OCI-LY3 (cell line): ENCODE results near the gene MRPL28.
"Not testable (repeated sequence)": the region's sequence is repeated elsewhere in the genome, so short reads cannot be mapped to it uniquely, and the experiment has no call there.

Source experiments
- H2AFZ ChIP-seq: fragments of 200-600, 300-600 bp; shearing (Covaris generic); 2 replicates; pipeline ENCODE4 v1.6.0; 2014; ENCODE audit warnings: antibody characterized with exemption, low read depth, low read length
- H3K27ac ChIP-seq: fragments of 200-600, 300-600 bp; sonication (generic); 2 replicates; pipeline ENCODE4 v1.5.1; 2014; ENCODE audit warnings: mild to moderate bottlenecking, low read length, moderate library complexity, mixed read lengths
- H3K27me3 ChIP-seq: fragments of 200-600, 300-600 bp; sonication (generic); 2 replicates; pipeline ENCODE4 v1.6.1; 2014; ENCODE audit warnings: low read depth, low read length, mixed read lengths
- H3K36me3 ChIP-seq: fragments of 200-600, 300-600 bp; sonication (generic); replicated peaks from 2 replicates; pipeline ENCODE3; 2014; ENCODE audit warnings: low read depth, low read length, mixed read lengths
- H3K4me1 ChIP-seq: fragments of 300-600, 200-600 bp; sonication (generic); 2 replicates; pipeline ENCODE4 v1.6.1; 2014; ENCODE audit warnings: low read length, mixed read lengths
- H3K4me2 ChIP-seq: fragments of 200-600, 300-600 bp; sonication (generic); 2 replicates; pipeline ENCODE4 v1.6.1; 2014; ENCODE audit warnings: low read length, mixed read lengths
- H3K4me3 ChIP-seq: fragments of 300-600, 200-600 bp; sonication (generic); 2 replicates; pipeline ENCODE4 v1.5.1; 2014; ENCODE audit warnings: antibody characterized with exemption, mild to moderate bottlenecking, low read length, moderate library complexity
- H3K79me2 ChIP-seq: fragments of 300-600, 200-600 bp; shearing (Covaris generic); 2 replicates; pipeline ENCODE4 v1.6.1; 2014; ENCODE audit warnings: mild to moderate bottlenecking, low read length, mixed read lengths
- H3K9ac ChIP-seq: fragments of 300-600, 200-600 bp; shearing (Covaris generic); 2 replicates; pipeline ENCODE4 v1.6.0; 2014; ENCODE audit warnings: mild to moderate bottlenecking, low read length, moderate library complexity
- H3K9me3 ChIP-seq: fragments of 200-600, 300-600 bp; shearing (Covaris generic); 2 replicates; pipeline ENCODE4 v1.6.1; 2014; ENCODE audit warnings: low read length, mixed read lengths; ENCODE audit not compliant: insufficient read depth
- H4K20me1 ChIP-seq: fragments of 200-600, 300-600 bp; sonication (generic); 2 replicates; pipeline ENCODE4 v1.6.1; 2016; ENCODE audit warnings: low read length, mixed read lengths; ENCODE audit not compliant: insufficient read depth
- EZH2phosphoT487 ChIP-seq: fragments of 200-600 bp; shearing (Covaris generic); IDR thresholded peaks from 2 replicates; pipeline ENCODE4 v1.6.1; 2018; ENCODE audit warnings: antibody characterized with exemption, mixed run types, low read depth
- TF ChIP-seq, protein P1 (sequence below): fragments of 200-600, 300-600 bp; sonication (generic); IDR thresholded peaks from 2 replicates; pipeline ENCODE4 v1.5.1; 2014; ENCODE audit warnings: antibody characterized with exemption, low read length, low read depth

The MRPL28 gene

DNA sequence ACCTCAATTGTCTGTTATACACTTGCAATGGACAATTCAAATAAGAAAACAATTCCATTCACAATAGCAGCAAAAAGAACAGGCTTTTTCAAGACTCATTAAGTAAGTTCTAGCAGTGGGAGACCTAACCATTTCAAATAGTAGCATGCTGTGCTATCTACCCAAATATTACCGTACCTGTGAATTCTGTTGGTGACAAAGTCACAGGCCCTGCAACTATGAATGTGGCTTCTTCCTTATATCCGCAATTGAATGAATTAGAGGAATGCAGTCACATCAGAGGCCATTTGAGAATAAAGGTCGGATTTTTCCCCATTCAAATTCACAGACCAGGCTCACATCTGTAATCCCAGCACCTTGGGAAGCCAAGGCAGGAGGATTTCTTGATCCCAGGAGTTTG lies 25.9 kb upstream of the MRPL28 start:
- peaks cover 33% of the 10 kb centered on the region for H3K4me1 ChIP-seq
- H3K79me2 ChIP-seq: peaks cover 23% of the 10 kb centered on the region
- peak overlapping the region; percentile 47 for H3K27ac ChIP-seq
- TF ChIP-seq EZH2phosphoT487: no peak
- TF ChIP-seq, protein P1, sequence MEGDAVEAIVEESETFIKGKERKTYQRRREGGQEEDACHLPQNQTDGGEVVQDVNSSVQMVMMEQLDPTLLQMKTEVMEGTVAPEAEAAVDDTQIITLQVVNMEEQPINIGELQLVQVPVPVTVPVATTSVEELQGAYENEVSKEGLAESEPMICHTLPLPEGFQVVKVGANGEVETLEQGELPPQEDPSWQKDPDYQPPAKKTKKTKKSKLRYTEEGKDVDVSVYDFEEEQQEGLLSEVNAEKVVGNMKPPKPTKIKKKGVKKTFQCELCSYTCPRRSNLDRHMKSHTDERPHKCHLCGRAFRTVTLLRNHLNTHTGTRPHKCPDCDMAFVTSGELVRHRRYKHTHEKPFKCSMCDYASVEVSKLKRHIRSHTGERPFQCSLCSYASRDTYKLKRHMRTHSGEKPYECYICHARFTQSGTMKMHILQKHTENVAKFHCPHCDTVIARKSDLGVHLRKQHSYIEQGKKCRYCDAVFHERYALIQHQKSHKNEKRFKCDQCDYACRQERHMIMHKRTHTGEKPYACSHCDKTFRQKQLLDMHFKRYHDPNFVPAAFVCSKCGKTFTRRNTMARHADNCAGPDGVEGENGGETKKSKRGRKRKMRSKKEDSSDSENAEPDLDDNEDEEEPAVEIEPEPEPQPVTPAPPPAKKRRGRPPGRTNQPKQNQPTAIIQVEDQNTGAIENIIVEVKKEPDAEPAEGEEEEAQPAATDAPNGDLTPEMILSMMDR: no peak
- peaks cover 4% of the 10 kb centered on the region; the same call in 1 of the 2 replicates for H4K20me1 ChIP-seq
- H3K27me3 ChIP-seq: no peaks in the 10 kb centered on the region
- peak overlapping the region; percentile 85 for H3K4me3 ChIP-seq
- peaks cover 6% of the 10 kb centered on the region for H3K36me3 ChIP-seq
- H2AFZ ChIP-seq: peak overlapping the region; percentile 84
- H3K4me2 ChIP-seq: peak overlapping the region; percentile 92
- H3K9me3 ChIP-seq: no peaks in the 10 kb centered on the region
- H3K9ac ChIP-seq: peak overlapping the region; percentile 83

DNA sequence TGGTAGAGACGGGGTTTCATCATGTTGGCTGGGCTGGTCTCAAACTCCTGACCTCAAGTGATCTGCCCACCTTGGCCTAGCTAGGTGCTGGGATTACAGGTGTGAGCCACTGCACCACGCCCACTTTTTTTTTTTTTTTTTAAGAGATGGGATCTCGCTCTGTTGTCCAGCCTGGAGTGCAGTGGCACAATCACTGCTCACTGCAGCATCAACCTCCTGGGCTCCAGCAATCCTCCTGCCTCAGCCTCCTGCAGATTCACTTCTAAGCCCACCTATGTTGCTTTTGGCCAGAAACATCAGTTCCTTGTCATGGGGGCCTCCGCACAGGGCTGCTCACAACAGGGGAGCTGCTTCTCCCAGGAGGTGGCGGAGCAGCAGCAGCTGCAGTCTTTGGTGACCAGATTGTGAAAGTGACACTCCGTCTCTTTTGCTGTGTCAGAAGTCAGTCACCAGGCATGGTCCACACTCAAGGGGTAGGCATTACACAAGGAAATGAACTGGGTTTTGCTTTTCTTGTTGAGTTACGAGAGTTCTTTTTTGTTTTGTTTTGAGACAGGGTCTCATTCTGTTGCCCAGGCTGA lies 22.2 kb upstream of the MRPL28 start:
- Histone ChIP-seq H3K27ac (no peak overlapping the region), H3K9ac (no peak overlapping the region), H3K79me2 (peaks cover 11% of the 10 kb centered on the region; the same call in 1 of the 2 replicates), H3K4me3 (no peak overlapping the region), H3K9me3 (no peaks in the 10 kb centered on the region), H4K20me1 (no peaks in the 10 kb centered on the region), H3K4me1 (peaks cover 12% of the 10 kb centered on the region), H3K36me3 (no peaks in the 10 kb centered on the region), H2AFZ (no peak overlapping the region), H3K27me3 (no peaks in the 10 kb centered on the region), H3K4me2 (no peak overlapping the region)
- TF ChIP-seq, protein P1: no peak
- TF ChIP-seq EZH2phosphoT487: no peak

DNA sequence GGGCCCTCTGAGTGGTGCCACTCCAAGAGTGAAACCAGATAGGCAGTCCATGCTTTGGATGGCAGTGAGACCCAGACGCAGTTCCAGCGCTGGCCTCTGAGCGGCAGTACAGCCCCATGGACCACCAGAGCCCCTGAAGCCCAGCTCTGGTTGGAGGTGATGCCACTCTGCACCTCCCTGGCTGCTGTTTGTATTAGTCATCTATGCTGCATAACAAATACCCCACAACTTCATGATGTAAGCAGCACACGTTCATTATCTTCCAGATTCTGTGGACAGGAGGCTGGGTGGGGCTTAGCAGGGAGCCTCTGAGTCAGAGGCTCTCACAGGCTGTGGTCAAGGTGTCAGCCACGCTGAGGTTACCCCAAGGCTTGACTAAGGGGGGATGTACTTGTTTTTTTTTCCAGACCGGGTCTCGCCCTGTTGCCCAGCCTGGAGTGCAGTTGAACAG lies 21.6 kb upstream of the MRPL28 start:
- Histone ChIP-seq H3K79me2 (peaks cover 7% of the 10 kb centered on the region; the same call in 1 of the 2 replicates), H3K4me2 (no peak overlapping the region), H3K4me1 (peaks cover 12% of the 10 kb centered on the region), H3K36me3 (no peaks in the 10 kb centered on the region), H2AFZ (no peak overlapping the region), H3K9me3 (no peaks in the 10 kb centered on the region), H3K4me3 (no peak overlapping the region), H3K9ac (no peak overlapping the region), H4K20me1 (no peaks in the 10 kb centered on the region), H3K27me3 (no peaks in the 10 kb centered on the region), H3K27ac (no peak overlapping the region)
- TF ChIP-seq, protein P1: peak; percentile 79
- TF ChIP-seq EZH2phosphoT487: no peak

DNA sequence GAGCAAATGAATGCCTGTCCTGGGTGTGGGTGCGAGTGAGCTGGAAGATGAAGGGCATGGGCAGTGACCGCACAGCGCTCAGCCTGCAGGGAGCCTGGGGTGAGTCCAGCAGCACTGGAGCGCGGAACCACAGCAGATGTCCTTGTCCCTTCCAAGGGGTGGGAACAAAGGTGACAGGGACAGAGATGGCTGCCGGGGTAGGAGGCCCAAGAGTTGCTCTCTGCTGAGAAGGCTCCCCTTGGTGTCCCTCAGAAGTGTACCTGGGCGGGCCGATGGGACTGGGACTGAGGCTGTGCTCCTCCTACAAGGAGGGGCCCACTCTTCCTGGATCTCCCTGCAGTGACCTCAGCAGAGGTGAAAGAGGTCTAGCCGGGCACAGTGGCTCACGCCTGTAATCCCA lies 19.0 kb upstream of the MRPL28 start:
- H3K27ac ChIP-seq: no peak overlapping the region
- H3K4me3 ChIP-seq: no peak overlapping the region
- H2AFZ ChIP-seq: no peak overlapping the region
- H3K36me3 ChIP-seq: no peaks in the 10 kb centered on the region
- no peaks in the 10 kb centered on the region for H4K20me1 ChIP-seq
- no peaks in the 10 kb centered on the region for H3K27me3 ChIP-seq
- H3K9ac ChIP-seq: no peak overlapping the region
- TF ChIP-seq EZH2phosphoT487: no peak
- TF ChIP-seq, protein P1: no peak
- no peaks in the 10 kb centered on the region for H3K4me1 ChIP-seq
- H3K4me2 ChIP-seq: no peak overlapping the region
- no peaks in the 10 kb centered on the region for H3K9me3 ChIP-seq
- H3K79me2 ChIP-seq: no peaks in the 10 kb centered on the region

DNA sequence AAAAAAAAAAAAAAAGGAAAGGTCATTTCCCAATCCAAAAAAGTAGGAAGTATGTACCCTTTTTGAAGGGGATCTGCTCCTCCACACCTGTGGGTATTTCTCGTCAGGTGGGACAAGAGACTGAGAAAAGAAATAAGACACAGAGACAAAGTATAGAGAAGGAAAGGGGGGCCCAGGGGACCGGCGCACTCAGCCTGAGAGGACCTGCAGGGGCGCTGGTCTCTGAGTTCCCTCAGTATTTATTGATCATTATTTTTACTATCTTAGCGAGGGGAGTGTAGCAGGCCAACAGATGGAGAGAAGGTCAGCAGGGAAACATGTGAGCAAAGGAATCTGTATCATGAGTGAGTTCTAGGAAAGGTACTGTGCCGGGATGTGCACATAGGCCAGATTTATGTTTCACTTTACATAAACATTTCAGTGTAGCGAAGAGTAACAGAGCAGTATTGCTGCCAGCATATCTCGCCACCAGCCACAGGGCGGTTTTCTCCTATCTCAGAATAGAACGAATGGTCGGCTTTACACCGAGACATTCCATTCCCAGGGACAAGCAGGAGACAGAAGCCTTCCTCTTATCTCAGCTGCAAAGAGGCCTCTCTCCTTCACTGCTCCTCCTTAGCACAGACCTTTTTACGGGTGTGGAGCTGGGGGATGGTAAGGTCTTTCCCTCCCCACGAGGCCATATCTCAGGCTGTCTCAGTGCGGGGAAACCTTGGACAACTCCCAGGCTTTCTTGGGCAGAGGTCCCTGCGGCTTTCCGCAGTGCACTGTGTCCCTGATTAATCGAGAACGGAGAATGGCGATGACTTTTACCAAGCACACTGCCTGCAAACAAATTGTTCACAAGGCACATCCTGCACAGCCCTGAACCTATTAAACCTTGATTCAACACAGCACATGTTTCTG lies 17.7 kb upstream of the MRPL28 start:
- not testable (repeated sequence) for H4K20me1 ChIP-seq, H3K79me2 ChIP-seq, H3K4me2 ChIP-seq, H3K9ac ChIP-seq, H3K4me1 ChIP-seq, H3K27me3 ChIP-seq, H3K4me3 ChIP-seq, H2AFZ ChIP-seq, H3K36me3 ChIP-seq, H3K9me3 ChIP-seq, H3K27ac ChIP-seq
